Heart left ventricle (tissue), 16 donors: Measurements from ENCODE around the gene MCHR1. TPM values are rescaled to one million over a fixed set of nuclear protein-coding genes. Genes with fewer than 3 reads are reported as not detected.
A peak's percentile ranks its signal among the peaks of the same experiment; 100 is the strongest.
"Not testable (repeated sequence)": the region's sequence is repeated elsewhere in the genome, so short reads cannot be mapped to it uniquely, and the experiment has no call there.

ENCODE experiments used
- ATAC-seq, 4 donors: fragments of 200-7000 bp; cut with Tn5 transposase; one replicate each; pipeline ENCODE4 v1.9.1; 2020 to 2022; ENCODE audit warnings: moderate library complexity in 4 of 4, mild to moderate bottlenecking in 3 of 4, moderate number of reproducible peaks in 1 of 4
- DNase-seq, 5 donors: peaks; one replicate each; pipeline ENCODE4 v3.0.0-alpha.2; 2020
- H3K27ac ChIP-seq, 12 donors: fragments of 200-600 bp; sonication (generic) in 4 of 12; one replicate each; pipeline versions ENCODE4 v1.5.0 to v1.8.0; 2016 to 2022; ENCODE audit warnings: mild to moderate bottlenecking in 2 of 12
- H3K27me3 ChIP-seq, 9 donors: fragments of 200-600 bp; sonication (generic) in 2 of 9; one replicate each; pipeline versions ENCODE4 v1.5.1 to v1.8.0; 2016 to 2022; ENCODE audit warnings: mild to moderate bottlenecking in 3 of 9
- H3K36me3 ChIP-seq, 9 donors: fragments of 200-600 bp; sonication (generic) in 2 of 9; one replicate each; pipeline versions ENCODE4 v1.5.0 to v1.8.0; 2018 to 2022; ENCODE audit warnings: mild to moderate bottlenecking in 2 of 9
- H3K4me1 ChIP-seq, 12 donors: fragments of 200-600 bp; sonication (generic) in 4 of 12; one replicate each; pipeline versions ENCODE4 v1.5.0 to v1.8.0; 2016 to 2022; ENCODE audit warnings: mild to moderate bottlenecking in 3 of 12
- H3K4me3 ChIP-seq, 12 donors: fragments of 200-600 bp; sonication (generic) in 4 of 12; one replicate each; pipeline versions ENCODE4 v1.5.0 to v1.8.0; 2017 to 2022; ENCODE audit warnings: mild to moderate bottlenecking in 9 of 12, moderate library complexity in 4 of 12
- H3K9me3 ChIP-seq, 12 donors: fragments of 200-600 bp; sonication (generic) in 4 of 12; one replicate each; pipeline versions ENCODE4 v1.5.0 to v1.8.0; 2016 to 2022; ENCODE audit warnings: mild to moderate bottlenecking in 1 of 12
- CTCF ChIP-seq, 12 donors: fragments of 200-600 bp; sonication (generic) in 4 of 12; IDR thresholded peaks; one replicate each; pipeline versions ENCODE4 v1.5.0 to v1.8.0; 2018 to 2022; ENCODE audit warnings: antibody characterized with exemption in 12 of 12, mild to moderate bottlenecking in 5 of 12
- POLR2A ChIP-seq, 2 donors: fragments of 450-650 bp; IDR thresholded peaks; one replicate each; pipeline ENCODE4 v1.6.1; 2017; ENCODE audit warnings: antibody characterized with exemption in 2 of 2, mild to moderate bottlenecking in 2 of 2, moderate library complexity in 2 of 2
- WGBS, 4 donors: extraction: QIAGEN DNeasy Blood & Tissue Kit in 2 of 4; methylation state at CpG; one replicate each; pipeline versions ENCODE4 v1.1.5 to v1.1.7; 2013 to 2018; 5-methylcytosine and 5-hydroxymethylcytosine counted together
- intact Hi-C, 10 donors: fragments of 100-400 bp; cut with DNase I; formaldehyde crosslinking; loops; one replicate each; pipeline versions ENCODE4 v1.11.1 to v1.14.2; 2022
- polyA plus RNA-seq, 2 donors: library from polyadenylated mRNA; stranded (reverse); fragments of 200-250 nt; gene quantifications; one replicate each; pipeline ENCODE4 v1.2.3, GENCODE V29; 2013
- total RNA-seq, 9 donors: library from RNA; depleted of rRNA in 2 of 9; stranded (reverse); fragments of >200 nt in 2 of 9; fragmentation: NEBNext Ultra II Directional in 3 of 9; extraction: Animal tissue kit (Norgen Biotek cat#: 25700) in 3 of 9; gene quantifications; one replicate each; pipeline versions ENCODE4 v1.1.0 to v1.2.4, GENCODE V29; 2016 to 2023
- donor health status: ischemic (EF 13 %, LVEDD 7.1; RV severe dilation, severe dysfunction).
- donor health status: healthy with polysubstance abuse.
- donor health status: DM: no; HTN: yes; CAD: no.
- donor health status: DM: no; HTN: no; CAD: no.
- donor health status: ischemic (EF 25% LVEDD 6.9; RV normal size, moderate dysfunction).
- donor health status: ischemic (EF 25% LVEDD 5.7; RV mildly dilated, moderate dysfunction).
- donor health status: healthy.
- donor health status: DM: yes; HTN: yes; CAD: no.
- donor health status: ischemic (EF 35%, LVEDD 5.7; RV mildly dilated, moderate dysfunction).
- donor health status: nonischemic (EF 11% LVEDD 7.7; RV severe dilation, severe dysfunction).
- donor health status: DM: yes; HTN: yes; CAD: no.
- donor health status: PGD.
- donor health status: ischemic (EF 29% LVEDD 5.4; RV normal size, mild dysfunction).
- donor health status: nonischemic (EF 23%, LVEDD 6.1; RV moderate dilation, normal function).

MCHR1 gene
- total and polyA plus RNA-seq, 11 donors: 0.09 to 0.96 (median 0.35) TPM; not detected in 4

DNA sequence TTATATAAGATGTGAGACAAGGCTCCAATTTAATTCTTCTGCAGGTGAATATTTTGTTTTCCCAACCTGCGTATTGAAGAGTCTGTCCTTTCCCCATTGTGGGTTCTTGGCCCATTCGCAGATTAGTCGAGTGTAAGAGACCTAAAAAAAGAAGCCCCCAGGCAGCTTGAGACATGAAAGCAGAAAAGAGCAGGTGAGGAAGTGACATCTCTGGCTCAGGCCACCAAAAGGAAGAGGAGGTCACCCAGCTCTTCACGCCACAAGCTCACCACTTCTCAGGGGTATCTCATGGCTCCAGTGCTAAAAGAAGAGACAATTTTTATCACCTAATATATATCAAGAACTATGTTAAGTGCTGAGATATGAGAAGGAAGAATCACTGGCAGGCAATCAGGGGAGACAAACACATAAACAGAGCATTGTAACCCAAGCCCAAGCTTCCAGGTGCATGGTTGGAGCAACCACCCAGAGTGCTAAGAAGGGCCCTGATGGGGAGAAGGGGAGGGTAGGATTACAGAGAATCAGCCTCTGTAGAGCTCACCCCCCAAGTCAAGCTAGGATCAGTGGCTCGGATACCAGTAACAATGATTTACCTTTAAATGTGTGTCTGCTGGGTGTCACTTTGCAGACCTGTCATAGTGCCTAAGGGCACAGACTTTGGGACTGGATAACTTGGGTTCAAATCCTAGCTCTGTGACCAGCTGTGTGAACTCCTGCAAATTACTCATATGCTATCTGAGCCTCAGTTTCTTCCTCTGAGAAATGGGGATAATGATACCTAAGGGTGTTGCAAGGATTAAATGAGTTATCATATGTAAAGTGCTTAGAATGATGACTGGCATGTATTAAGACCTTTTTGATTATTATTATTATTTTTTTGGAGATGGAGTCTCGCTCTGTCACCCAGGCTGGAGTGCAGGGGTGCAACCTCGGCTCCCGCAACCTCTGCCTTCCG, 39.2 kb downstream of the MCHR1 start:
- no peaks in the 10 kb centered on the region for H3K36me3 ChIP-seq
- H3K4me1 ChIP-seq: peaks cover 0 to 9% (median 2%) of the 10 kb centered on the region in 12 donors
- no peak for TF ChIP-seq POLR2A (IDR thresholded peaks at IDR 0.05)
- no peak for TF ChIP-seq CTCF (IDR thresholded peaks at IDR 0.05)
- ATAC-seq (no peak), DNase-seq (no peak)
- 84% methylated on average over 9 of the region's 9 CpGs for WGBS, 4 donors
- no peaks in the 10 kb centered on the region for H3K9me3 ChIP-seq
- H3K27ac ChIP-seq: no peak overlapping the region
- no peaks in the 10 kb centered on the region for H3K27me3 ChIP-seq
- no peak overlapping the region for H3K4me3 ChIP-seq
- intact Hi-C loops: no loop called here

DNA sequence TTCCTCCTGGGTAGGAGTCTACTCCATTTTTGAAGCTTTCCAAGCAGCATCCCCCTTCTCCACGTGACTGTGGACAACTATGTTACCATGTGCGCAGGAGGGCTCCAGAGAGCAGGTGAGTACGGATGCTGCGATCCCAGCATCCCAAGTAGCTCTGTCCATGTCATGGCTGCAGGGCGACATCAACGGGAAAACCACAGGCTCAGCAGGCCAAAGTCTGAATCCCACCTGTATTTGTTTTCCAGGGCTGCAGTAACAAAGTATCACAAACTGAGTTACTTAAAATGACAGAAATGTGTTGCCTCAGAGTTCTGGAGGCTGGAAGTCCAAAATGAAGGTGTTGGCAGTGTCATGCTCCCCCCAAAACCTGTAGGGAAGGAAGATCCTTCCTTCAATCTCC, 40.3 kb downstream of the MCHR1 start:
- 84 to 93% (median 89%) methylated on average over 6 of the region's 6 CpGs for WGBS, 4 donors

DNA sequence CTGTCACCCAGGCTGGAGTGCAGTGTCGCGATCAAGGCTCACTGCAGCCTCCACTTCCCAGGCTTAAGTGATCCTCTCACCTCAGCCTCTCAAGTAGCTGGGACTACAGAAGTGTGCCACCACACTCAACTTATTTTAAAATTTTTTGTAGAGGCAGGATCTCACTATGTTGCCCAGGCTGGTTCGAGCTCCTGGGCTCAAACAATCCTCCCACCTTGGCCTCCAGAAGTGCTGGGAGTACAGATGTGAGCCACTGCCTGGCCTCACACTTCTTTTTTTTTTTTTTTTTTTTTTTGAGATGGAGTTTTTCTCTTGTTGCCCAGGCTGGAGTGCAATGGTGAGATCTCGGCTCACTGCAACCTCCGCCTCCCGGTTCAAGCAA, 40.9 kb downstream of the MCHR1 start:
- H3K4me3 ChIP-seq, intact Hi-C loops, ATAC-seq, H3K27me3 ChIP-seq, H3K36me3 ChIP-seq, H3K27ac ChIP-seq, H3K9me3 ChIP-seq, DNase-seq, H3K4me1 ChIP-seq: not testable (repeated sequence)
- WGBS, 4 donors: 93 to 96% (median 95%) methylated on average over 6 of the region's 6 CpGs

More for the DNA sequence above, 40.3 kb downstream of the MCHR1 start:
- TF ChIP-seq CTCF (IDR thresholded peaks at IDR 0.05): no peak
- no peak for TF ChIP-seq POLR2A (IDR thresholded peaks at IDR 0.05)
- Histone ChIP-seq H3K36me3 (no peaks in the 10 kb centered on the region), H3K4me3 (no peak overlapping the region), H3K9me3 (no peaks in the 10 kb centered on the region), H3K27me3 (no peaks in the 10 kb centered on the region), H3K4me1 (peaks cover 0 to 9% (median 2%) of the 10 kb centered on the region in 12 donors), H3K27ac (no peak overlapping the region)
- DNase-seq (no peak), ATAC-seq (no peak)
- intact Hi-C loops: no loop called here

DNA sequence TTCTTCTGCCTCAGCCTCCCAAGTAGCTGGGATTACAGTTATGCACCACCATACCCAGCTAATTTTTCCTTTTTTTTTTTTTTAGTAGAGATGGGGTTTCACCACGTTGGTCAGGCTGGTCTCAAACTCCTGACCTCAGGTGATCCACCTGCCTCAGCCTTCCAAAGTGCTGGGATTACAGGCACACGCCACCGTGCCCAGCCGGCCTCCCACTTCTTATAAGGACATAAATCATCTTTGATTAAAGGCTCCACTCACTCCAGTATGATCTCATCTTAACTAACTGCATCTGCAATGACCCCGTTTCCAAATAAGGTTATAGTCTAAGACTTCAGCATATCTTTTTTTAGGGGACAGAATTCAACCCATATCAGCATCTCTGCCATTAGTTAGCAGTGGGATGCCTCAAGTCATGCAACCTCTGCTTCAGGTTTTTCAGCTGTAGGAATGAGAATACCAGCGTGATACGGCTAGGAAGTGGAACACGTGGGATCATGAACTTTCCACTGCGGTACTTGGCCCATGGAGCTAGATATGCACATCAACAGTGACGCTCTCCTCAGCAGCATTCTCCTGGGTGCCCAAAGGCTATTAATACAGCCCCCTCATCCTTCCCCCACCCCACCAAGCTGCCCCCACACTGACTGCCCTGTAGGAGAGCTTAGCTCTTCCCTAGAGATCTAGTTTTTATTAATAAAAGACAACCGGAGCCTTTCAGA, 41.4 kb downstream of the MCHR1 start:
- H3K27me3 ChIP-seq: no peaks in the 10 kb centered on the region
- ATAC-seq (peak in 2 of 4 donors; percentile 55 to 62), DNase-seq (no peak)
- intact Hi-C loops: no loop called here
- H3K9me3 ChIP-seq: no peaks in the 10 kb centered on the region
- H3K4me3 ChIP-seq: no peak overlapping the region
- H3K4me1 ChIP-seq: peaks cover 0 to 9% (median 2%) of the 10 kb centered on the region in 12 donors
- no peaks in the 10 kb centered on the region for H3K36me3 ChIP-seq
- no peak for TF ChIP-seq CTCF (IDR thresholded peaks at IDR 0.05)
- no peak for TF ChIP-seq POLR2A (IDR thresholded peaks at IDR 0.05)
- no peak overlapping the region for H3K27ac ChIP-seq
- 55 to 61% (median 58%) methylated on average over 11 of the region's 11 CpGs for WGBS, 4 donors
